GM19467 (cell line): ENCODE results near the gene FAM118B.

Source experiments
- ATAC-seq: cut with Tn5 transposase; IDR thresholded peaks from one replicate; pipeline ENCODE4 v1.9.1; 2021; ENCODE audit warnings: mild to moderate bottlenecking, moderate library complexity; ENCODE audit not compliant: unreplicated experiment

The FAM118B gene

GRCh38 chr11:126186025-126186698 is 25.4 kb upstream of the FAM118B start:
- ATAC-seq: no peak

- no peak for ATAC-seq
These were observed 24.7 kb upstream of the FAM118B start for GRCh38 chr11:126186708-126187529.

DNA sequence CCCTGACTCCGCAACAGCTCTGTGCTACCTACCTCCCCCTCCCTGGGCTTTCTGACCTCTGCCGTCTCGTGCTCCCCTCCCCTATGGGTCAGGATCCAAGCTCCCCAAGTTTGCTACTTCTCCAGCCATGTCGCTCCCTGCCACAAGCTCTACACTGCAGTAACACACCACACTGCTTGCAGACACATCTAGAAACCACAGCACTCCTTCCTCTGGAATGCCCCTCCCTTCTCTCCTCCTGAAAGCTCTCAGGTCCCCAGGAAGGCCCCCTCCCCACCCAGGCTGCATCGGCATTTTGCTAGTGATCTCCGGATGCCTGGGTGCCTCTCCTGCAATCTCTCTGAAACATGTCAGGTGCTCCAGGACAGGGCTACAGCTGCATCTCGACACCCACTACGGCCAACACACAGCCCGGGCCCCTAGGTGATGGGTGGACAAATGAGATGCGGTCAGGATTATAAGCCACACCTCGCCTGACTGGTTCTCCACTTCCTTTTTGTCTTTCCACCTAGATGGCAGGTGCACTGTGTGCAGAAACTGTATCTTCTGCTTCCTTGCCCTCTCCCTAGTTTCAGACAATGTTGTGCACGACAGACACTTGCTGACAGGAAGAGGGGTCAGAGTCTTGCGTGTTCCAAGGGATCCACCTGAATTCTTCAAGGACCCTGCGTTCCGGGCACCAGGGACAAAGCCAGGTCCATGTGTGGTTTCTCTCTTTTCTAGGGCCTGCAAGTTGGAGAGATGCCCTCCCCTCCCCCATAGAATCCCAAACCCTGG is 23.1 kb upstream of the FAM118B start:
- peak; percentile 85 for ATAC-seq

DNA sequence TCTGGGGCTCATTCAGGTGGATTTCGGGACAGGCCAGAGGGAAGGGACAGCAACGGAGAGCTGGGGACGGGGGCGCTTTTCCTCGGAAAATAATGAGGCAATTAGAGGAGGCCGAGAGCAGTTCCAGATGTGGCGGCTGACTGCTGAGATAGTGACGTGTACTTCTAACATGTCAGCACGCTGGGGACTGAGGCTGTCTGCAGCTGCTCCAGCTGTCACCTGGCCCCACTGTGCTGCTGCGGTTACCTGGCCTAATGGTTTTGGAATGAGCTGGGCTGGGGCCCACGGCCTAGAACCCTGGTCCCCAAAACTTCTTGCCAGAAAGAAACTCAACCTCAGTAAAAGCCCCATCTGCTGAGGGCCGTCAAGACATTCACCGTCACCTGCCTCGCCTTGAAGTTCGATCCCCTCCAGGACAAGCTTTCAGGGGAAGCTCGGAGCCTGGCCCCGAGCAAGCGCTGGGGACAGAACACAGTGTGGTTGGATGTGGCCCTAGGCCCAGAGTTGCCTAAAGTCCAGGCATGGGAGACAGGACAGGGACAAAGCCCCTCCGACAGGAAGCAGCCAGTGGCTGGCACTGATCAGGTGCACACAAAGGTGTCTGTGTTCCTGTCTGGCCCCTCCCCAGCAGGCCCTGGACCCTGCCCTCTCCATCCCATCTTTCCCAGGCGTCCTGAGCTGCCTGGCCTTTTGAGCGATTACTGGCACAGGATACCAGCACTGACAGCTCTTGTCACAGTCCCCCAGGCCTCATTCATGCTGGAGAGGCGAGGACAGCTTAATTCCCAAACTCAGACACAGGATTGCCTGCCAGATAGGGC is 22.3 kb upstream of the FAM118B start:
- ATAC-seq: peak; percentile 53

- ATAC-seq: no peak
These were observed 20.8 kb upstream of the FAM118B start for GRCh38 chr11:126190792-126191191.

- ATAC-seq: no peak
These were observed 20.1 kb upstream of the FAM118B start for GRCh38 chr11:126191379-126192073.

- ATAC-seq: no peak
These were observed 19.2 kb upstream of the FAM118B start for GRCh38 chr11:126192361-126192760.

- no peak for ATAC-seq
These were observed 18.5 kb upstream of the FAM118B start for GRCh38 chr11:126193038-126193478.

DNA sequence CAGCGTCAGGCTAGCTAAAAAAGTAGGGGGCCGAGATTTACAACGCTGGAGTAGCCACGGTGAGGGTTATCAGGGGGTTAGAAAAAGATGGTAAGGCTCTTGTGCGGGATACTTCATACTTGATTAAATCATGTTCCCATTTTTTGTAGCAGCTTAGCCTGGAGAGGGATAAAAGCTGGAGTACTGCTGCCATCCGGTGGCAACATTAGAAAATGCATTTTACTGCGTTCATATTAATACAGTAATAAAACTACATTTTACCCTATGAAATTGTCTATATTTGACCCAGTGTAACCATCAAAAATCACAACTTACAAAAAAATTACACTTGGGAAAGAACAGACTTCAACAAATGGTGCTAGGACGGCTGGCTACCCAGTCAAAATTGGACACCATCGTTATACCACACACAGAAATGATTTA is 17.4 kb upstream of the FAM118B start:
- no peak for ATAC-seq

DNA sequence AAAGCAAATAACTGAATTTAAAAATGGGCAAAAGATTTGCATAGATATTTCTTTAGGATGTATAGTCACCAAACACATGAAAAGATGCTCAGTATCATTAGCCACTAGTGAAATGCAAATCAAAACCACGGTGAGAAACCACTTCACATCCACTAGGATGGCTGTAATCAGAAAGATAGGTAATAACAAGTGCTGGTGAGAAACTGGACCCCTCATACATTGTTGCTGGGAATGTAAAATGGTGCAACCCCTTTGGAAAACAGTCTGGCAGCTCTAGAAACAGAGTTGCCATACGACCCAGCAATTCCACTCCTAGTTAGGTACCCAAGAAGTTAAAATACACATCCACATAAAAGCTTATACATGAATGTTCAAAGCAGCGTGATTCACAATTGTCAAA is 16.5 kb upstream of the FAM118B start:
- no peak for ATAC-seq

GRCh38 chr11:126197277-126197939 is 14.2 kb upstream of the FAM118B start:
- ATAC-seq: no peak

DNA sequence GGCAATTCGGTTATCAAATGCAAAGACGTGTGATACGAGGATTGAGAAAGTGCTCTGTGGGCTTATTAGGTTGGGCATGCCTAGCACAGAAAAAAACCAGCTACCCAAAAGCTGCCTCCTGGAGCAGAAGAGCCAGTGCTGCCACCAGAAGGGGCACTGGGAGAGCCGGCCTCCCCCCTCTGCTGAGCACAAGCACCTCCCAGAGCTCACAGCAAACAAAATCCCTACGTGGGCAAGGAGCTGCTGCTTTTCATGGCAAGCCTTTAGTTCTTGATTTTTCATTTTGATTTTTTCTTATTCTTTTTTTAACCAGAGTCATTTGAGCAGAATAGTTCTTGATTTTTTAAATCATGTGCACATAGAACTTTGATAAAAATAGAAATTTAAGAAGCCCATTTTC is 12.9 kb upstream of the FAM118B start:
- ATAC-seq: no peak

- ATAC-seq: no peak
These were observed 8.8 kb upstream of the FAM118B start for GRCh38 chr11:126202646-126203359.

- ATAC-seq: no peak
These were observed 6.2 kb upstream of the FAM118B start for GRCh38 chr11:126205359-126205758.

DNA sequence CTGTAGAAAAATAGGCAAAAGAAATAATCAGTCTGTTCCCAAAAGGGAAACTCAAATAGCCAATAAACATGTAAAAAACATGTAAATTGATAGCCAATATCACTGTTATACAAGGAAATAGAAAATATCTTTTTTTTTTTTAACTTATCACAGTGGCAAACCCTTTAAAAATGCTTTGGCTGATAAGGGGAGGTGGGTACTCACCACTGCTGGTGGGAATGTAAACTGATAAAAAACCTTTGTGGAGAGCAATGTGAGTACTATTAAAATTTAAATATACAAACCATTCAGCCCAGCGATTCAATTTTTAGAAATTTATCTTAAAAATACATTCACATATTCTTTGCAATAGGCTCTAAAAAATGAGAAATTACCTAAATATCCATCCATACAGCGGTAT is 3.7 kb upstream of the FAM118B start:
- no peak for ATAC-seq

DNA sequence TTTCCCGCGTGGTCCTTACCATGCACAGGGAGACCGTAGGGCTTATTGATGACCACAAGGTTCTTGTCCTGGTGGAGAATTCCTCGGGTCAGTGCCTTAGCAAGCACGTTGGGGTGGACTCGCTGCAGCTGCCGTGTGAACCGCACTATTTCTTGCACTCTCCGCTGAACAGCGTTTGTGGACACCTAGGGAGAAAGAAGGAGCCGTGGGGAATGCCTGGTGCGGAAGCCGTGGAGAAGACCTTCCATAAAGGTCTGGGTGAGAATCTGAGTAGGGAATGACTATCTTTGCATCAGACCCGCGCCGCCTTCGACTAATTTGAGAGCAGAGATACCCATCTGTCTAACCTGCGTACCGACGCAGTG is 729 bp upstream of the FAM118B start:
- ATAC-seq: no peak

- ATAC-seq: no peak
These were observed 593 bp downstream of the FAM118B start for GRCh38 chr11:126212089-126212660.

DNA sequence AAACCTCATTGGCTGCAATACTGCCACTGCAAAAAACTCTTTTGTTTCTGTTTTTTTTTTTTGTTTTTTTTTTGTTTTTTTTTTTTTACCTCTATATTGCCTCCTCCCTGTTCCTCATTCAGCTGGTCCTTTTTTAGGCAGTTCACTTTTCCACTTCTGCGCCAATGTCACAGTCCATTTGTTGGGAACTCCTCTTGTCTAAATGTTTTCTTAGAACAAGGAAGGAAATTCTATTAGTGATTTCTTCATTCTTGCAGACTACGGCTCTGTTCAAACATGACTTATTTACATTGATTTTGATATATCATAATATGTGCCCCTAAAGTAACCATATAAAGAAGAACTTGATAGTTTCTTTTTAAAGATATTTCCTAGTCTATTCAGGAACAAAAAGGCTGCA is 2.9 kb downstream of the FAM118B start:
- ATAC-seq: no peak

DNA sequence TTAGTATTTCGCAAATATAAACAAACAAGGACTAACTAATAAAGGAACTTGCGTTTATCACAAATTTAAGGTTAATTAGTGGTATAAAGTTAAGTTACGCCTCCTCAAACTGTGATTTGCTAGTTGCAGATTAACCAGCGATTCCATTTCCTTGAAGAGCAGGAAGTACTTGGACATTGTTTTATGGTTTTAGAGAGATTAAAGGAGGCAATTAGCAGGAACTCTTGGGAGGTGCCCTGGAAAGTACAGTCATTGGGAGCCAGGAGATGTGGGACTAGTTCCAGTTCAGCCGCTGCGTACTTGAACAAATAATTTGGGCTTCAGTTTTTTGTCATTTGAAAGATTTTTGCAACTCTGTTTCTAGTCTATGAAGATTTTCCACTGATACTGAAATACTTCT is 3.3 kb downstream of the FAM118B start:
- ATAC-seq: no peak
